Measurements from ENCODE around the gene TXNIP.

TXNIP gene

GRCh38 chr1:146007489-146008133 is 11.2 kb upstream of the TXNIP start:
- no peak overlapping the region for H3K4me3 ChIP-seq (replicated peaks; ENCODE audit: low read depth, low read length)
- DNase-seq (ENCODE audit: extremely low read depth, low read depth) = no peak
- TF ChIP-seq CTCF (IDR thresholded peaks at IDR 0.05; ENCODE audit: low read depth, low read length, missing control alignments) = peak; percentile 1

DNA sequence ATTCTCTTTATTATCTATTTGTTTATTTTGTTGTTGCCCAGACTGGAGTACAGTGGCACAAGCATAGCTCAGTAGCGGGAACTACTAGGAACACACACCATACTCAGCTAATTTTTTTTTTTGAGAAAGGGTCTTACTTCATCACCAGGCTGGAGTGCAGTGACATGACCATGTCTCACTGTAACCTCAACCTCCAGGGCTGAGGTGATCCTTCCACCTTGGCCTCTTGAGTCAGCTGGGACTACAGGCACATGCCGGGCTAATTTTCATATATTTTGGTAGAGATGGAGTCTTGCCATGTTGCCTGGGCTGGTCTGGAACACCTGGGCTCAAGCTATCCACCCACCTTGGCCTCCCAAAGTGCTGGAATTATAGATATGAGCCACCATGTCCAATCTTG is 5.3 kb upstream of the TXNIP start:
- TF ChIP-seq CTCF (IDR thresholded peaks at IDR 0.05; ENCODE audit: low read depth, low read length, missing control alignments) = no peak
- no peak for DNase-seq (ENCODE audit: extremely low read depth, low read depth)

GRCh38 chr1:145999321-146000024 is 3.1 kb upstream of the TXNIP start:
- no peak overlapping the region for H3K4me3 ChIP-seq (replicated peaks; ENCODE audit: low read depth, low read length)
- DNase-seq (ENCODE audit: extremely low read depth, low read depth) = no peak
- no peak for TF ChIP-seq CTCF (IDR thresholded peaks at IDR 0.05; ENCODE audit: low read depth, low read length, missing control alignments)

More for the DNA sequence above, 5.3 kb upstream of the TXNIP start:
- no peak overlapping the region for H3K4me3 ChIP-seq (replicated peaks; ENCODE audit: low read depth, low read length)

- DNase-seq (ENCODE audit: extremely low read depth, low read depth) = no peak
- H3K4me3 ChIP-seq (replicated peaks; ENCODE audit: low read depth, low read length) = no peak overlapping the region
- TF ChIP-seq CTCF (IDR thresholded peaks at IDR 0.05; ENCODE audit: low read depth, low read length, missing control alignments) = no peak
Measured at GRCh38 chr1:145997718-145998023, 1.3 kb upstream of the TXNIP start.

- peak overlapping the region; percentile 93 for H3K4me3 ChIP-seq (replicated peaks; ENCODE audit: low read depth, low read length)
- TF ChIP-seq CTCF (IDR thresholded peaks at IDR 0.05; ENCODE audit: low read depth, low read length, missing control alignments) = no peak
- DNase-seq (ENCODE audit: extremely low read depth, low read depth) = no peak
Measured at GRCh38 chr1:145997016-145997717, 788 bp upstream of the TXNIP start.

DNA sequence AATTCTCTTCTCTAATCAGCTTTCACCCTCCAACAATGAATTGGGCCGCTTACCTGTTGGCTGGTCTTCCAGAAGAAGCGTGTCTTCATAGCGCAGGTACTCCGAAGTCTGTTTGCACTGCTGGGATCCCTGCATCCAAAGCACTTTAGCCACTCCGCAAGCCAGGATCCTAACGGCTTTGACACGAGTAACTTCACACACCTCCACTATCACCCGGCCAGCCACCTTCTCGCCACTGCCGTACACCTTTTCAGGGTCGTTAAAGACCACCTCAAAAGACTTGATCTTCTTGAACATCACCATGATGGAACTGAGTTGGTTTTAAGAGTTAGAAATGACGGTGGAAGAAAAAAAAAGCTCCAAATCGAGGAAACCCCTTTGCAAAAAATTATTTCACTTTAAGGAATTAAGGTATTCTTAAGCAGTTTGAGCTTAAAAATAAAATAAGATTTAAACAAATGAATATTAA is 381 bp downstream of the TXNIP start:
- peak overlapping the region; percentile 93 for H3K4me3 ChIP-seq (replicated peaks; ENCODE audit: low read depth, low read length)
- TF ChIP-seq CTCF (IDR thresholded peaks at IDR 0.05; ENCODE audit: low read depth, low read length, missing control alignments) = no peak
- DNase-seq (ENCODE audit: extremely low read depth, low read depth) = no peak

Data from HFF-Myc (cell line).